Heart right ventricle (tissue), 16 donors: ENCODE results near the gene CNTN4. TPM values are rescaled to one million over a fixed set of nuclear protein-coding genes. Genes with fewer than 3 reads are reported as not detected.

Source experiments
- ATAC-seq, 8 donors: fragments of 200-7000 bp; cut with Tn5 transposase; one replicate each; pipeline ENCODE4 v1.9.1; 2020; ENCODE audit warnings: mild to moderate bottlenecking in 8 of 8, moderate library complexity in 8 of 8, moderate number of reproducible peaks in 1 of 8
- DNase-seq, 2 donors: peaks; one replicate each; pipeline ENCODE4 v3.0.0-alpha.2; 2020
- H3K27ac ChIP-seq, 10 donors: fragments of 200-600 bp; sonication (generic) in 2 of 10; one replicate each; pipeline versions ENCODE4 v1.5.0 to v1.8.0; 2020 to 2022; ENCODE audit warnings: mild to moderate bottlenecking in 3 of 10
- H3K27me3 ChIP-seq, 7 donors: fragments of 200-600 bp; one replicate each; pipeline ENCODE4 v1.8.0; 2021 to 2022; ENCODE audit warnings: mild to moderate bottlenecking in 2 of 7
- H3K36me3 ChIP-seq, 9 donors: fragments of 200-600 bp; sonication (generic) in 1 of 9; one replicate each; pipeline versions ENCODE4 v1.5.0 to v1.8.0; 2020 to 2022; ENCODE audit warnings: mild to moderate bottlenecking in 2 of 9
- H3K4me1 ChIP-seq, 9 donors: fragments of 200-600 bp; sonication (generic) in 1 of 9; one replicate each; pipeline versions ENCODE4 v1.5.0 to v1.8.0; 2020 to 2022; ENCODE audit warnings: mild to moderate bottlenecking in 4 of 9
- H3K4me3 ChIP-seq, 10 donors: fragments of 200-600 bp; sonication (generic) in 2 of 10; one replicate each; pipeline versions ENCODE4 v1.5.0 to v1.8.0; 2020 to 2022; ENCODE audit warnings: mild to moderate bottlenecking in 7 of 10, moderate library complexity in 2 of 10
- H3K9me3 ChIP-seq, 11 donors: fragments of 200-600 bp in 10 of 11; sonication (generic) in 2 of 11; one replicate each; pipeline versions ENCODE4 v1.5.0 to v1.8.0; 2013 to 2022; ENCODE audit warnings: mild to moderate bottlenecking in 2 of 11, control low read depth in 1 of 11, moderate library complexity in 1 of 11
- WGBS, 2 donors: extraction: QIAGEN DNeasy Blood & Tissue Kit; methylation state at CpG; one replicate each; pipeline ENCODE4 v1.1.7; 2013; ENCODE audit warnings: inconsistent platforms in 1 of 2; 5-methylcytosine and 5-hydroxymethylcytosine counted together
- intact Hi-C, 10 donors: fragments of 100-400 bp; cut with DNase I; formaldehyde crosslinking; loops; one replicate each; pipeline versions ENCODE4 v1.11.1 to v1.14.2; 2022
- polyA plus RNA-seq, 2 donors: library from polyadenylated mRNA; stranded (reverse); fragments of 200-250 nt; gene quantifications; one replicate each; pipeline ENCODE4 v1.2.3, GENCODE V29; 2013
- total RNA-seq, 10 donors: library from RNA; stranded (reverse); fragmentation: NEBNext Ultra II Directional in 3 of 10; extraction: Animal tissue kit (Norgen Biotek cat#: 25700) in 3 of 10; gene quantifications; one replicate each; pipeline versions ENCODE4 v1.2.1 to v1.2.4, GENCODE V29; 2021 to 2023
- TF ChIP-seq, protein P1 (sequence below), 9 donors: fragments of 200-600 bp; sonication (generic) in 2 of 9; IDR thresholded peaks; one replicate each; pipeline versions ENCODE4 v1.5.0 to v1.8.0; 2021 to 2022; ENCODE audit warnings: antibody characterized with exemption in 9 of 9, mild to moderate bottlenecking in 5 of 9, moderate library complexity in 1 of 9
- donor health status: Arrhythmogenic right ventricular cardiomyopathy.
- donor health status: ischemic (EF 13 %, LVEDD 7.1; RV severe dilation, severe dysfunction).
- donor health status: healthy with polysubstance abuse.
- donor health status: DM: no; HTN: yes; CAD: no.
- donor health status: DM: no; HTN: no; CAD: no.
- donor health status: ischemic (EF 25% LVEDD 6.9; RV normal size, moderate dysfunction).
- donor health status: ischemic (EF 25% LVEDD 5.7; RV mildly dilated, moderate dysfunction).
- donor health status: healthy.
- donor health status: DM: yes; HTN: yes; CAD: no.
- donor health status: Ischemic cardiomyopathy.
- donor health status: ischemic (EF 35%, LVEDD 5.7; RV mildly dilated, moderate dysfunction).
- donor health status: nonischemic (EF 11% LVEDD 7.7; RV severe dilation, severe dysfunction).
- donor health status: DM: yes; HTN: yes; CAD: no.
- donor health status: PGD.
- donor health status: ischemic (EF 29% LVEDD 5.4; RV normal size, mild dysfunction).
- donor health status: nonischemic (EF 23%, LVEDD 6.1; RV moderate dilation, normal function).

The CNTN4 gene
- total and polyA plus RNA-seq, 12 donors, result 0.48 to 4.7 (median 2.5) TPM

GRCh38 chr3:2967871-2968270, 869.2 kb downstream of the CNTN4 start:
- TF ChIP-seq, protein P1, sequence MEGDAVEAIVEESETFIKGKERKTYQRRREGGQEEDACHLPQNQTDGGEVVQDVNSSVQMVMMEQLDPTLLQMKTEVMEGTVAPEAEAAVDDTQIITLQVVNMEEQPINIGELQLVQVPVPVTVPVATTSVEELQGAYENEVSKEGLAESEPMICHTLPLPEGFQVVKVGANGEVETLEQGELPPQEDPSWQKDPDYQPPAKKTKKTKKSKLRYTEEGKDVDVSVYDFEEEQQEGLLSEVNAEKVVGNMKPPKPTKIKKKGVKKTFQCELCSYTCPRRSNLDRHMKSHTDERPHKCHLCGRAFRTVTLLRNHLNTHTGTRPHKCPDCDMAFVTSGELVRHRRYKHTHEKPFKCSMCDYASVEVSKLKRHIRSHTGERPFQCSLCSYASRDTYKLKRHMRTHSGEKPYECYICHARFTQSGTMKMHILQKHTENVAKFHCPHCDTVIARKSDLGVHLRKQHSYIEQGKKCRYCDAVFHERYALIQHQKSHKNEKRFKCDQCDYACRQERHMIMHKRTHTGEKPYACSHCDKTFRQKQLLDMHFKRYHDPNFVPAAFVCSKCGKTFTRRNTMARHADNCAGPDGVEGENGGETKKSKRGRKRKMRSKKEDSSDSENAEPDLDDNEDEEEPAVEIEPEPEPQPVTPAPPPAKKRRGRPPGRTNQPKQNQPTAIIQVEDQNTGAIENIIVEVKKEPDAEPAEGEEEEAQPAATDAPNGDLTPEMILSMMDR (IDR thresholded peaks at IDR 0.05), result no peak
- no peak overlapping the region for H3K27ac ChIP-seq
- ATAC-seq (no peak), DNase-seq (no peak)
- H3K36me3 ChIP-seq, result no peaks in the 10 kb centered on the region
- H3K27me3 ChIP-seq, result peaks cover 0 to 3% (median 0%) of the 10 kb centered on the region in 7 donors
- H3K4me3 ChIP-seq, result no peak overlapping the region
- no peaks in the 10 kb centered on the region for H3K9me3 ChIP-seq
- intact Hi-C loops, result no loop called here
- 64 to 83% methylated on average over 2 of the region's 2 CpGs for WGBS, 2 donors
- peaks cover 0 to under 1% (median 0%) of the 10 kb centered on the region in 9 donors for H3K4me1 ChIP-seq

DNA sequence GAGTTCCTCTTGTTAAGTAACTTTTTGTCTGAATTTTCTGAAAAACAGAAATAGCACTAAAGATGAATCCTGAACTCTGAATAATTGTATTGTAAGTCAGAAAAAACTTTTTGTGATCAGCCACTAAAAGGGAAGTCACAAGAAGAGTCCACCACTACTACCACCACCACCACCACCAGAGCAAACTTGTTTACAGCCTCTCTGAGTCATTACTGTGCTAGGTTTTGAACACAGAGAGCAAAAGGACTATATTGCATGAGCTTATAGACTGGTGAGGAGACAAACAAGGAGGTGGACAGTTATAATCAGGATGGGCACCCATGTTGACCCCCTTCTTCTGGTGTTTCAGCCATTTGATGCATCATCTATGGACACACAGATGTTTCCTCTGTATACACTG, 869.8 kb downstream of the CNTN4 start:
- Histone ChIP-seq H3K27me3 (peaks cover 0 to 3% (median 0%) of the 10 kb centered on the region in 7 donors), H3K4me1 (no peaks in the 10 kb centered on the region), H3K9me3 (no peaks in the 10 kb centered on the region), H3K4me3 (no peak overlapping the region), H3K36me3 (no peaks in the 10 kb centered on the region), H3K27ac (no peak overlapping the region)
- intact Hi-C loops, result no loop called here
- ATAC-seq (no peak), DNase-seq (no peak)
- TF ChIP-seq, protein P1 (IDR thresholded peaks at IDR 0.05), result no peak

DNA sequence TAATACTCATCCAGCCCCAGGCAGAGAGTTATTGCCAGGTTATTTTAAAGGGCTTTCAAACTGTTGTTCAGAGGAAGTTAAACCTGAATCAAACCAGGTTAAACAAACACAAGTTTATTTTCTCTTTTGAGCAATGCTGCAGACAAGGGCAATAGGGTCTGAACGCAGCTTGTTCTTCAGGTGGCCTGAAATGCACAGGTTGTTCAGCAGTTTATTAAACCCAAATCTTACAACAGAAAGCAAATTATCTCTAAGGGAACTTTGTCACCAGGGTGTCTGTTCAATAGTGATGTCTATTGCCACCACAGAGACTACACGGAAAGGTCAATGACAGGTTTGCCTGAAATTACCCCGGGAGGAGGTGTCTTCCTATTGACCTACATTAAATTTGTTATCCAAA, 877.5 kb downstream of the CNTN4 start:
- DNase-seq (no peak), ATAC-seq (no peak)
- no peaks in the 10 kb centered on the region for H3K4me1 ChIP-seq
- WGBS, 2 donors, result 81 to 83% methylated on average over 3 of the region's 3 CpGs
- TF ChIP-seq, protein P1 (IDR thresholded peaks at IDR 0.05), result no peak
- H3K36me3 ChIP-seq, result no peaks in the 10 kb centered on the region
- H3K9me3 ChIP-seq, result no peaks in the 10 kb centered on the region
- no peaks in the 10 kb centered on the region for H3K27me3 ChIP-seq
- H3K4me3 ChIP-seq, result no peak overlapping the region
- H3K27ac ChIP-seq, result no peak overlapping the region
- intact Hi-C loops, result no loop called here

- 81 to 85% methylated on average over 1 of the region's 1 CpG for WGBS, 2 donors
- DNase-seq, result no peak
Measured at GRCh38 chr3:2976796-2977195, 878.1 kb downstream of the CNTN4 start.

More at GRCh38 chr3:2976796-2977195, 878.1 kb downstream of the CNTN4 start:
- no peaks in the 10 kb centered on the region for H3K9me3 ChIP-seq
- H3K27ac ChIP-seq, result no peak overlapping the region
- H3K36me3 ChIP-seq, result no peaks in the 10 kb centered on the region
- intact Hi-C loops, result no loop called here
- ATAC-seq, result no peak
- H3K4me3 ChIP-seq, result no peak overlapping the region
- no peaks in the 10 kb centered on the region for H3K27me3 ChIP-seq
- TF ChIP-seq, protein P1 (IDR thresholded peaks at IDR 0.05), result no peak
- H3K4me1 ChIP-seq, result no peaks in the 10 kb centered on the region
